H1 (cell line): ENCODE results near the gene PBX2. TPM values are rescaled to one million over a fixed set of nuclear protein-coding genes. Genes with fewer than 3 reads are reported as not detected.

ENCODE experiments used
- ASH2L ChIP-seq: fragments of 200-600, 300-600 bp; sonication (generic); IDR thresholded peaks from one replicate; pipeline ENCODE4 v1.7.1; 2017; ENCODE audit warnings: low read length
- BRCA1 ChIP-seq: IDR thresholded peaks from 2 replicates; pipeline ENCODE4 v1.6.1; 2012; ENCODE audit warnings: low read depth, low read length, improper control_type of control experiment
- CTCF ChIP-seq, 3 experiments: IDR thresholded peaks; 1 replicate in 2 of 3; 2 replicates in 1 of 3; pipeline versions ENCODE4 v1.5.1 to v1.6.1; 2011; ENCODE audit warnings: low read length in 3 of 3, mild to moderate bottlenecking in 3 of 3, inconsistent platforms in 2 of 3, low read depth in 1 of 3, moderate library complexity in 1 of 3; ENCODE audit not compliant: insufficient read depth in 1 of 3; ENCODE audit errors: control extremely low read depth in 1 of 3
- EZH2 ChIP-seq: fragments of 200-600 bp; sonication (generic); IDR thresholded peaks from 2 replicates; pipeline ENCODE4 v1.7.1; 2012; ENCODE audit warnings: low read depth, mild to moderate bottlenecking, moderate library complexity, low read length, inconsistent platforms; ENCODE audit not compliant: severe bottlenecking
- KDM4A ChIP-seq: IDR thresholded peaks from one replicate; pipeline ENCODE4 v1.7.1; 2012; ENCODE audit warnings: low read depth, mild to moderate bottlenecking, moderate library complexity, low read length, inconsistent platforms; ENCODE audit not compliant: severe bottlenecking
- KDM5A ChIP-seq: fragments of 200-600 bp; IDR thresholded peaks from 2 replicates; pipeline ENCODE4 v1.7.1; 2012; ENCODE audit warnings: mild to moderate bottlenecking, low read length, inconsistent platforms, mixed read lengths
- POLR2AphosphoS5 ChIP-seq: IDR thresholded peaks from 2 replicates; pipeline ENCODE4 v1.6.1; 2011; ENCODE audit warnings: low read depth, low read length
- POU5F1 ChIP-seq: IDR thresholded peaks from 2 replicates; pipeline ENCODE4 v1.6.1; 2011; ENCODE audit warnings: low read depth, mild to moderate bottlenecking, low read length, moderate library complexity
- SAP30 ChIP-seq: fragments of 300-600 bp; sonication (generic); IDR thresholded peaks from 2 replicates; pipeline ENCODE4 v1.7.1; 2012; ENCODE audit warnings: low read length, moderate library complexity, mild to moderate bottlenecking, inconsistent platforms; ENCODE audit not compliant: insufficient read depth, insufficient replicate concordance
- SIRT6 ChIP-seq: IDR thresholded peaks from one replicate; pipeline ENCODE4 v1.7.1; 2012; ENCODE audit warnings: low read length, inconsistent platforms
- SIX5 ChIP-seq: IDR thresholded peaks from 2 replicates; pipeline ENCODE4 v1.6.1; 2011; ENCODE audit warnings: mild to moderate bottlenecking, low read depth, low read length
- TAF1 ChIP-seq: IDR thresholded peaks from 2 replicates; pipeline ENCODE4 v1.6.1; 2011; ENCODE audit warnings: mild to moderate bottlenecking, low read depth, low read length
- TAF7 ChIP-seq: optimal IDR thresholded peaks from 2 replicates; pipeline ENCODE3; 2011; ENCODE audit warnings: low read depth, mild to moderate bottlenecking, inconsistent platforms, low read length, moderate library complexity, borderline replicate concordance
- polyA plus RNA-seq, 7 experiments: library from polyadenylated mRNA; depleted of rRNA in 3 of 7; stranded (reverse) in 5 of 7; unstranded in 2 of 7; fragments of >200 nt in 5 of 7; fragments of 200-250 nt in 2 of 7; gene quantifications; 1 replicate in 5 of 7; 2 replicates in 1 of 7; 4 replicates in 1 of 7; pipeline versions ENCODE4 v1.2.1 to v1.2.3, GENCODE V29; 2011 to 2013; ENCODE audit warnings: missing spikeins in 2 of 7, mixed read lengths in 2 of 7
- total RNA-seq: library from RNA; stranded (reverse); fragmentation: NEBNext Ultra II Directional; extraction: Animal tissue kit (Norgen Biotek cat#: 25700); gene quantifications from 2 replicates; pipeline ENCODE4 v1.2.1, GENCODE V29; 2021

Gene PBX2
- total and polyA plus RNA-seq, 2 of the 8 experiments (the other 6 are each of a cell fraction or from before 2014, with no cell fraction given) = 102 to 130 TPM

GRCh38 chr6:32148289-32149091 lies 41.5 kb downstream of the PBX2 start (continued):
- TF ChIP-seq KDM4A = peak; percentile 46
- no peak for TF ChIP-seq EZH2
- no peak for TF ChIP-seq SAP30
- TF ChIP-seq BRCA1 = no peak
- TF ChIP-seq TAF7 = no peak
- TF ChIP-seq SIRT6 = no peak
- TF ChIP-seq POU5F1 = no peak
- no peak for TF ChIP-seq SIX5
- peak; percentile 69; the same call in 1 of the 2 replicates for TF ChIP-seq TAF1
- TF ChIP-seq ASH2L = peak; percentile 47
- no peak for TF ChIP-seq POLR2AphosphoS5
- peak in 2 of 3 experiments; percentile 39 to 60; a peak in 3 of 4 replicates for TF ChIP-seq CTCF (IDR thresholded peaks at IDR 0.05; ENCODE audit: control extremely low read depth in 1 of 3, insufficient read depth in 1 of 3, low read depth in 1 of 3, low read length in 3 of 3)
- no peak for TF ChIP-seq KDM5A
